MM.1S (cell line): Measurements from ENCODE around the gene STXBP6.

Experiments used
- DNase-seq: peaks from one replicate; pipeline ENCODE4 v3.0.0-alpha.2; 2015
- H2AFZ ChIP-seq: fragments of 300-600 bp; sonication (generic); 2 replicates; pipeline ENCODE4 v1.6.0; 2016; ENCODE audit warnings: antibody characterized with exemption, low read length
- H3F3A ChIP-seq: fragments of 300-600 bp; sonication (generic); 2 replicates; pipeline ENCODE4 v1.6.1; 2016; ENCODE audit warnings: mild to moderate bottlenecking, antibody characterized with exemption, low read length, moderate library complexity, mixed read lengths; ENCODE audit not compliant: insufficient read depth
- H3K27ac ChIP-seq: fragments of 300-600 bp; sonication (generic); 2 replicates; pipeline ENCODE4 v1.5.1; 2016; ENCODE audit warnings: mild to moderate bottlenecking, low read length
- H3K27me3 ChIP-seq: fragments of 300-600 bp; sonication (generic); replicated peaks from 2 replicates; pipeline ENCODE4 v1.6.0; 2016; ENCODE audit warnings: low read length; ENCODE audit not compliant: insufficient read depth
- H3K36me3 ChIP-seq: fragments of 300-600 bp; sonication (generic); replicated peaks from 2 replicates; pipeline ENCODE4 v1.6.1; 2016; ENCODE audit warnings: mild to moderate bottlenecking, low read length, mixed read lengths; ENCODE audit not compliant: insufficient read depth
- H3K4me1 ChIP-seq: fragments of 300-600 bp; sonication (generic); 2 replicates; pipeline ENCODE4 v1.6.1; 2016; ENCODE audit warnings: low read length, mixed read lengths
- H3K4me2 ChIP-seq: fragments of 300-600 bp; sonication (generic); 2 replicates; pipeline ENCODE4 v1.6.0; 2016; ENCODE audit warnings: low read depth, low read length
- H3K4me3 ChIP-seq: fragments of 300-600 bp; sonication (generic); 2 replicates; pipeline ENCODE4 v1.5.1; 2016; ENCODE audit warnings: low read length, mixed read lengths
- H3K79me2 ChIP-seq: fragments of 300-600 bp; sonication (generic); 2 replicates; pipeline ENCODE4 v1.6.1; 2016; ENCODE audit warnings: mixed run types, low read length, mixed read lengths
- H3K9ac ChIP-seq: fragments of 300-600 bp; sonication (generic); 2 replicates; pipeline ENCODE4 v1.6.1; 2016; ENCODE audit warnings: low read length, mixed read lengths
- H3K9me2 ChIP-seq: fragments of 300-600 bp; sonication (generic); replicated peaks from 2 replicates; pipeline ENCODE4 v1.6.1; 2016; ENCODE audit warnings: mild to moderate bottlenecking, low read length, mixed read lengths; ENCODE audit not compliant: insufficient read depth
- H3K9me3 ChIP-seq: fragments of 300-600 bp; sonication (generic); replicated peaks from 2 replicates; pipeline ENCODE4 v1.6.1; 2016; ENCODE audit warnings: mild to moderate bottlenecking, low read length, mixed read lengths; ENCODE audit not compliant: insufficient read depth
- H4K20me1 ChIP-seq: fragments of 300-600 bp; sonication (generic); 2 replicates; pipeline ENCODE4 v1.6.1; 2016; ENCODE audit warnings: mild to moderate bottlenecking, low read length, moderate library complexity, mixed read lengths; ENCODE audit not compliant: insufficient read depth
- EZH2 ChIP-seq: fragments of 300-600 bp; sonication (generic); optimal IDR thresholded peaks from 2 replicates; pipeline ENCODE3; 2017; ENCODE audit warnings: low read depth, mild to moderate bottlenecking, antibody characterized with exemption, low read length, mixed read lengths
- EZH2phosphoT487 ChIP-seq: fragments of 300-600 bp; sonication (generic); IDR thresholded peaks from 2 replicates; pipeline ENCODE4 v1.6.1; 2018; ENCODE audit warnings: antibody characterized with exemption, low read length
- TF ChIP-seq, protein P1 (sequence below): fragments of 300-600 bp; sonication (generic); IDR thresholded peaks from 2 replicates; pipeline ENCODE4 v1.5.1; 2016; ENCODE audit warnings: antibody characterized with exemption, low read length, mixed read lengths

STXBP6 gene

DNA sequence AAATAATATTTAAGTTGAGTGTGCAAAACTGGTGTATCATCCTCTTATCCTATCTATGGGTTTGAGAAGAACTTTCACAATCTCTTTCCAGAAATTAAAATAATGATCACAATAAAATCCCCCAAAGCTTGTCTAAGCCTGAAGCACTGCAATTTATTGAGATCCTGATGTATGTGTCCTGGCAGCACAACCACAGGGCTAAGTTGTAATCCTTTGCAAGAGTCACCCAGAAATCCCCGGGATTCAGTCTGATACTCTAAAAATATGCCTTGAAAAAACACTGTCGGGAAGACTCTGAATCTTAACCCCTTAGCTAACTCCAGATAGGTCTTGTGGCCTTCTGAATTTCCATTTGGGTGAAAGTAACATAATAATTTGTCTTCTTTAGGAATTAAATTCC, 40.3 kb upstream of the STXBP6 start:
- Histone ChIP-seq H3K27ac (no peak overlapping the region), H3K79me2 (no peaks in the 10 kb centered on the region), H2AFZ (no peak overlapping the region), H3K4me2 (no peak overlapping the region), H3K9me3 (no peaks in the 10 kb centered on the region), H3K9ac (no peak overlapping the region), H3K36me3 (no peaks in the 10 kb centered on the region), H3K9me2 (no peaks in the 10 kb centered on the region), H3F3A (no peaks in the 10 kb centered on the region), H4K20me1 (no peaks in the 10 kb centered on the region), H3K4me1 (no peaks in the 10 kb centered on the region), H3K27me3 (no peaks in the 10 kb centered on the region), H3K4me3 (no peak overlapping the region)
- TF ChIP-seq, protein P1, sequence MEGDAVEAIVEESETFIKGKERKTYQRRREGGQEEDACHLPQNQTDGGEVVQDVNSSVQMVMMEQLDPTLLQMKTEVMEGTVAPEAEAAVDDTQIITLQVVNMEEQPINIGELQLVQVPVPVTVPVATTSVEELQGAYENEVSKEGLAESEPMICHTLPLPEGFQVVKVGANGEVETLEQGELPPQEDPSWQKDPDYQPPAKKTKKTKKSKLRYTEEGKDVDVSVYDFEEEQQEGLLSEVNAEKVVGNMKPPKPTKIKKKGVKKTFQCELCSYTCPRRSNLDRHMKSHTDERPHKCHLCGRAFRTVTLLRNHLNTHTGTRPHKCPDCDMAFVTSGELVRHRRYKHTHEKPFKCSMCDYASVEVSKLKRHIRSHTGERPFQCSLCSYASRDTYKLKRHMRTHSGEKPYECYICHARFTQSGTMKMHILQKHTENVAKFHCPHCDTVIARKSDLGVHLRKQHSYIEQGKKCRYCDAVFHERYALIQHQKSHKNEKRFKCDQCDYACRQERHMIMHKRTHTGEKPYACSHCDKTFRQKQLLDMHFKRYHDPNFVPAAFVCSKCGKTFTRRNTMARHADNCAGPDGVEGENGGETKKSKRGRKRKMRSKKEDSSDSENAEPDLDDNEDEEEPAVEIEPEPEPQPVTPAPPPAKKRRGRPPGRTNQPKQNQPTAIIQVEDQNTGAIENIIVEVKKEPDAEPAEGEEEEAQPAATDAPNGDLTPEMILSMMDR: no peak
- TF ChIP-seq EZH2: no peak
- no peak for TF ChIP-seq EZH2phosphoT487
- no peak for DNase-seq

DNA sequence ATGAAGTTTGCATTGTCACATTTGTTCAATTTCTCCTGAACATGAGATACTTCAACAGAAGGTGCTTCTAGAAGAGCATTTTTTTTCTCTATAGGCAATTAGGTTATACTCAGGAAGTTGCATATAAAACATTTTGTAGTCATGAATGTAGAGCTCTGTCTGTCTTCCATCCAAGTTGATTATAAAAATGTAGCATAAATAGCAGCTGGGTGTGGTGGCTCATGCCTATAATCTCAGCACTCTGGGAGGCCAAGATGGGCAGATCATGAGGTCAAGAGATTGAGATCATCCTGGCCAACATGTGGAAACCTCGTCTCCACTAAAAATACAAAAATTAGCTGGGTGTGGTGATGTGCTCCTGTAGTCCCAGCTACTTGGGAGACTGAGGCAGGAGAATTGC, 39.5 kb upstream of the STXBP6 start:
- no peaks in the 10 kb centered on the region for H3K4me1 ChIP-seq
- H3K9me3 ChIP-seq: no peaks in the 10 kb centered on the region
- no peak overlapping the region for H3K4me3 ChIP-seq
- no peaks in the 10 kb centered on the region for H3F3A ChIP-seq
- no peak for TF ChIP-seq EZH2phosphoT487
- TF ChIP-seq, protein P1: no peak
- no peak for TF ChIP-seq EZH2
- H4K20me1 ChIP-seq: no peaks in the 10 kb centered on the region
- no peak overlapping the region for H3K4me2 ChIP-seq
- H3K36me3 ChIP-seq: no peaks in the 10 kb centered on the region
- H3K9ac ChIP-seq: no peak overlapping the region
- H3K79me2 ChIP-seq: no peaks in the 10 kb centered on the region
- no peak for DNase-seq
- H2AFZ ChIP-seq: no peak overlapping the region
- H3K27me3 ChIP-seq: no peaks in the 10 kb centered on the region
- H3K9me2 ChIP-seq: no peaks in the 10 kb centered on the region
- H3K27ac ChIP-seq: no peak overlapping the region

DNA sequence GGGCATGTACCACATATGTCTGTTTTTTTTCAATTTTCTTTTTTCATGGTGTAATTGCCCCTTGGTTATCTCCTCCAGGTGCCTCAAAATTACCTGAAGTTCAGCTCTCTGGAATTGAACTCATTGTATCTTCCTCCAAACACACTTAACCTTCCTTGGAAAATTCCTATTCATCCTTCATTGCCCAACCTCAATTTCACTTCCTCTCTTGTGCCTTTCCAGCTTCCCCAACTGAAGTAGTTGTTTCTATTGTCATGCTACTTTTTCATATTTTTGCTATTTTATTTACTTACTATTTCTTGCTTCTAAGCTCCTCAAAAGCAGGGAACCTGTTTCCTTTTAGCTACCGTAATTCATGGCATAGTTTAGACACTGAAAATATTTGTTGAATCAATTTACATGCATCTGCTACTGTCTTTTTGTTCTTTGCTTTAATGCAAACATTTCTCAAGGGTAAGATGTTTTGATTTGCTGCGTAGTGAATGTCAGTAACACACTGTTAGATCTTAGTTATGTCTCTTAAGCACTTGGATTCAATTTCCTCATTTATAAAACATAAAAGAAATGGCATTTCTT, 37.0 kb upstream of the STXBP6 start:
- DNase-seq: no peak
- Histone ChIP-seq H3K4me3 (no peak overlapping the region), H3K79me2 (no peaks in the 10 kb centered on the region), H3K27me3 (no peaks in the 10 kb centered on the region), H3K9me2 (no peaks in the 10 kb centered on the region), H3K9ac (no peak overlapping the region), H3K36me3 (no peaks in the 10 kb centered on the region), H2AFZ (no peak overlapping the region), H3K9me3 (no peaks in the 10 kb centered on the region), H3K4me1 (no peaks in the 10 kb centered on the region), H3K4me2 (no peak overlapping the region), H4K20me1 (no peaks in the 10 kb centered on the region), H3K27ac (no peak overlapping the region), H3F3A (no peaks in the 10 kb centered on the region)
- TF ChIP-seq, protein P1: no peak
- TF ChIP-seq EZH2phosphoT487 (no peak), EZH2 (no peak)
